ENCODE results near the gene ZBTB25.

Gene ZBTB25

DNA sequence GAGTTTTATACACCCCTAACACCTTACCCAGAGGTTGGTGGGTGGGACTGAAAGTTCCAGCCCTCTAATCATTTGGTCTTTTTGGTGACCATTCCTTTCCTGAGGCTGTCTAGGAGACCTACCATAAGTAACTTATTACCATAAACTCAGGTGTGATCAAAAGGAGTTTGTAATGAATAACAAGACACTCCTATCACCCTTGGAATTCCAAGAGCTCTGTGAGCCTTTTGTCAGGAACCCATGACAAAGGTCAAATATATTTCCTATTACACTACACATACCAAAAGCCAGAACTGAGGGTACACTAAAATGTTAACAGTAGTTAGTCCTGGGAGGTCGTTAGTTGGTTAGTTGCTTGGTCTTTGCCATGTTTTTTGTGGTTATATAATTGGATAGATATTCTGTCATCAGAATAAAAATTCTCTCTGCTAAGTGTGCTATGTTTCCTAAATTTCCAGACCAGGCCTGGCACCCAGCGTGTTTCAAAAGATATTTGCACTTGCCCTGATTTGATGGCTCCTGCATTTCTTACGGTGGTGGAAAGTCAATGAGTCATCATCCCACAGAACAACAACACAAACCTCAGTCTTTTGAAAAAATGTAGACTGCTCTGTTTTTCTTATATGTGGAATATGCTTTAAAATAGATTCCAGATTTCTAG lies 65.3 kb downstream of the ZBTB25 start:
- DNase-seq: no peak

DNA sequence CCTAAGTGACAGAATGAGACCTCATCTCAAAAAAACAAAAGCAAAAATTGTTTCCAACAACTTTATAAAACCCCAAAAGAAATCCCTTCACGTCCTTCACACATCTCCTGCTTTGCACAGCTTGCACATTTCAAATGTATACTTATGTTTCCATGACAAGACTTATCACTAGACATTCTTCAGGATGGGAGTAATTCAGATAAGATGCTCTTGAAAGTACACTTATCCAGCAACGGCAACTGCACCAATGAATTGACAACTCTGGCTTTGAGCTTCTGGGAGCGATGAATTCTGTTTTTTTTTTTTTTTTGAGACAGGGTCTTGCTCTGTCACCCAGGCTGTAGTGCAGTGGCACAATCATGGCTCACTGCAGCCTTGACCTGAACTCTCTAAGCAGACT lies 69.1 kb downstream of the ZBTB25 start:
- no peak for DNase-seq

DNA sequence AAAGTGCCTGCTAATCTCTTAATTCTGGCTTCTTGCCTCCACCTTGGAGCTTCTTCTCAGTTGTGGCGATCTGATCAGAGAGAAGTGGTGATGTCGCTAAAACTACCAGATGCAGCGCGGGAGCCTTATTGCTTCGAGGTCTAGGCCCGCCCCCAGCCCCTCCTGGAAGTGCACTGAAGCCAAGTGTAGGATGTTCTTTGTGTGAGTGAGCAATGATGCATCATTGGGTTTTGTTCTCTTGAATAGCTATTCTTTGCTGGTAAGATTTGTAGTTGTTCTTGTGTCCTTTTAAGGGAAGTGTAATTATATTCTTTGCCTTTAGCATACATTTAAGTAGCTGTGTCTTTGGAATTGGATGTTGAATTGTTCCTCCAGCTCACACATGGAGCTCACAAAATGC lies 79.7 kb downstream of the ZBTB25 start:
- DNase-seq: no peak

DNA sequence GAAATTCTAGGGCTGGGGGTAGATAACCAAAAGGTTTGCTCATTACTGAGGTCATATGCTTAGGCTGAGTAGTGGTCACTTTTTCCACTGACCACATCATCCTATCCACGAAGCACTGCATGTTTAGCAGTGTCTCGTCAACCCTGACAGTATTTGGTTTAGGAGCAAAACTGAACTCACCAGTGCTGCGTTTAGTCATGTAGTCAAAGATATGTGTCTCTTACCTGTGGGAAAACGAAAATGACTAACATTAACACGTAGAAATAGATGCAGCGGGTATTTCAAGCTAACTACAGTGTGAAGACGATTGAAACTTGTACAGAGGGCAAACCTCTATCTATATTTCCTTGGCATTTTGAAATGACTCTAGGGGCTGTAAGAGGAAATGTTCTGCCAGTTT lies 80.9 kb downstream of the ZBTB25 start:
- DNase-seq: no peak

DNA sequence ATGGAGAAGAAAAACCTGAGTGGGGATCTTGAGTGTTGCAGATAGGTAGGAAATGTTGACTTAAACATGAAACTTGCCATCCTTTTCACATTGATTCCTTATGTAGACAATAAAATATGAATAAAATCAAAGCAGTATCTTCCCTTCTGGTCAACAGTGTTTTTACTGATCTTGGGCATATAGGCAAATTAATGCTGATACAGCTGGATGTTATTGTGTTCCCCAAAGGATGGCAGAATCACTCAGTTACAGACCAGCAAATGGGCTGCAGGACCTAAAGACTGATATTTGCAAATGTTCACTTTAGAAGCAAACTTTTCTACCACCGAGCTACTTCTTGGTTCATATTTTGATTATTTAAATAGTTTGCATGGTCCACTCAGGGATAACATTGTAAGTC lies 81.6 kb downstream of the ZBTB25 start:
- DNase-seq: no peak

DNA sequence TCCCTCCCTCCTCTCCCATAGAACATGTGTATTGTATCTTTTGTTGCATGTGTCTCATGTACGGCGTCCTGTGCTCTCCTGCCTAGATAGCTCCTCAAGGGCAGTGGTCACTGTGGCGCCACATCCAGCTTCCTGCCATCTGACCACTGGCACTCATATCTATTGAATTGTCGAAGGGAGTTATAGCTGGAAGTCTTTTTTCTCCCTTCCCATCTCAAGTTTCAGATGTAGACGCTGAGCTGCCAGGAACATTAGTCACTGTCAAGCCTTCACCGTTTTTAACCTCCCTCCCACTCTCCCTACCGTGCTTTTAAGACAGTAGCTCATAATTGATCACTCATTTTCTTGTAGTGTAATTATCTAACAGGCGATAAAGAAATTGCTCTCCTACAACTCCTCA lies 82.5 kb downstream of the ZBTB25 start:
- DNase-seq: no peak

DNA sequence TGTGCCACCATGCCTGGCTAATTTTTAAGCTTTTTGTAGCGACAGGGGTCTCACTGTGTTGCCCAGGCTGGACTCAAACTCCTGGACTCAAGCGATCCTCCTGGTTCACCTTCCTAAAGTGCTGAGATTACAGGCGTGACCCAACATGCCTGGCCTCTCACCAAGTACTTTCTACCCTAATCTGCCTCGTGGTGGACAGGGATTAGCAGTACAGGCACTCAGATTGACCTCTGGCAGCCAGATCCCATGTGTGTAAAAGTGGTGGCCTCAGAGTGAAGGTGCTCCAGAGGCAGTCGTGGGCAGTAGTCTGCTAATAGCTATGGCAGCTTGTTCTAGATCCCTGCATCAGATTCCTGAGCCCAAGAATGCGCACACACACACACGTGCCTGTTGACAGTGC lies 84.6 kb downstream of the ZBTB25 start:
- DNase-seq: no peak

DNA sequence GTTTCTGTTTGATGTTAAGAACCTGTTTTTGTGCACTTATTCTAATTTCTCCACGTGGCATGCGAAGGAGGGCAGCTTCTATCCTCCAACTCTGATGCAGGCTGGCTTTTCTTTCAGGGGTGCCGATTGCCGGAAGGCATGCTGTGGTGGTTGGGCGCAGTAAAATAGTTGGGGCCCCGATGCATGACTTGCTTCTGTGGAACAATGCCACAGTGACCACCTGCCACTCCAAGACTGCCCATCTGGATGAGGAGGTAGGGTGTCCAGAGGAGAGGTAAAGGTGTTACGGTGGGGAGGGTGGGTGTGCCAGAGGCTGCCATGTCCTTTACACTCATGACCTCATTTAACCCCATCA lies 85.9 kb downstream of the ZBTB25 start:
- DNase-seq: no peak

DNA sequence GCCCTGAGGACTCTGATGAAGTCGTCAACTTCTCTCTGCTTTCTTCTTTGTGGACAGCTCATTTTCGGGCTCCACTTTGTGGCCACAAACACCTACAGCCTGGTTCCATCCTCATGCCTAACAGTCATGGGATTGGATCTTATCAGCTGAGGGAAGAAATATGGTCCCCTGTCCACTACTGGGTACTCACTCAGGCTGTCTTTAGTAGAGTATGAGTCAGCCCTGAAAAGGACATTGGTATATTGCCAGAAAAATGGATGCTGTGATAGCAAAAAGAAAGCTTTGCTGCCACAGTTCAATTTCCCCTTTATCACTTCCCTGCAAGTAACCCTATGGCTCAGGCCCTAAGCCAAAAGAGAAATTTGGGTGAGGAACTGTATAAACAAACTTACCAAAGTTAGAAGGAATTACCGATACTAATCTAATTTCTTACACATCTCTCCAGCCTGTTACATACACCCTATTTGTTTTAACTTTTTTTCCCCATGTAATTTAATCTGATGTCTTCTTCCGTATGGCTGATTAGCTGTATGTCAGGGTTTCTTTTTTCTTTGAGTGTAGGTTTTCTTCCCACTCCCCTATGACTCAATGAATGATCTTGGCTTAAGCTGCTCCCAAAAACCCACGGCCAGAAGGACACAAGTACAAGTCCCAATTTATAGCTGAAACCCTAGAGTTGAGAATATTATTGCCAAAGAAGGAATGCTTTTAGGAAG lies 86.4 kb downstream of the ZBTB25 start:
- no peak for DNase-seq

DNA sequence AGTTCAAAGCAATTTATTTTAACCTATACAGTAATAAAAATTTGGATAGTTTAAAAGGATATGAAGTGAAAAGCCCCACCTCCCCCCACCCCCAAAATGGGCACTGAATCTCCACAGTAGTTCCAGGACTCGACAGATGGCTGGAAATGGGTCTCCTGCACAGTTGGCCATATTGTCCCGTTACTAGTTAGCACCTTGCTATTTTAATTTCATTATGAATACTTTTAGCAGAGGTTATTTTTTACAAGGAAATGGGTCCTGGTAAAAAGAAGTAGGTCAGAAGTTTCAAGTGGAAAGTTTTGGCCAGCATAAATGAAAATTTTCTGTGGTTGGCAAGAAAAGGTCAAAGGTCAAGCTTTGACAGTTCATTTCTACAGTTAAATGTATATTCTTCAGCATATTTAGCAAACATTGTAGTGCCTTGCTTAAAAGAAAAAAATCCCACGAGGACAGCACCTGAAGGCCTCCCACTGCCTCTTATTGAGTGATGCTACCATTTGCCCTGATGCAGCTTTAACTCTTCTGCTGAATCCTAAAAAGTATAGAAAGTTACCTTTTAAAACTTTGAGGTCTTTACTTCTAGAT lies 87.2 kb downstream of the ZBTB25 start:
- no peak for DNase-seq

DNA sequence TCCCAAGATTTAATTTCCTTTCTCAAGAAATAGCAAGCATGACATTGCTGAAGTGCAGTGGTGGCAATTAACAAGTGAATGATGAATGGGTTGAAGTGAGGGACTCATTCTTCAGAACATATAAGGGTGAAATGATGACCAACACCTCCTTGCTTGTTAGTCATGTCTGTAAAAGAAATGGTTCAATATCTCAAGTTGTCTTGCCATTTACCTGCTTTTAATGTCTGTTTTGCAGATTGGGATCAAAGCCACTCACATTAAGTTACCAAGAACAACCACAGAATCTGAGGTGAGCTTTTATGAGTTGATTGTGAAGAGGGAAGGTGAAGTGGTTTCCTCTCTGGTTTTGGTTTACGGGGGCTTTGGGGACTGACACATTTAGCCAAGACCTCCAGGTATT lies 91.4 kb downstream of the ZBTB25 start:
- no peak for DNase-seq

DNA sequence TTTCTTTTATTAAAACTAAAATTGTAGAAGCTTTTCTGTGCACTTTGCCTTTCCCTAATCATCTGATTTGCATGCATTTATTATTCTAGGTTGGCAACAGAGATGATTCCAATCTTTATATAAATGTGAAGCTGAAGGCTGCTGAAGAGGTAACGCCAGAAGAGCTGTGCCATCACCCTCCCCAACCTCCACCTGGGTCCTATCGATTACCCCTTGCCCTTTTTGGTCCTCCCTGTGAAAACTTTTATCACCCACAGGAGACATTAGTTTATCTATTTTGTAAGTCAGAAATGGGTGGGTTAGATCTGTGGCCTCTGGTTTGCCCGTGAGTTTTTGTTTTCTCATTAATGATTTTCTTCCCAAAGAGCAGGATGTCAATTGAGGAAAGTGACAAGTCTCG lies 92.6 kb downstream of the ZBTB25 start:
- DNase-seq: no peak

DNA sequence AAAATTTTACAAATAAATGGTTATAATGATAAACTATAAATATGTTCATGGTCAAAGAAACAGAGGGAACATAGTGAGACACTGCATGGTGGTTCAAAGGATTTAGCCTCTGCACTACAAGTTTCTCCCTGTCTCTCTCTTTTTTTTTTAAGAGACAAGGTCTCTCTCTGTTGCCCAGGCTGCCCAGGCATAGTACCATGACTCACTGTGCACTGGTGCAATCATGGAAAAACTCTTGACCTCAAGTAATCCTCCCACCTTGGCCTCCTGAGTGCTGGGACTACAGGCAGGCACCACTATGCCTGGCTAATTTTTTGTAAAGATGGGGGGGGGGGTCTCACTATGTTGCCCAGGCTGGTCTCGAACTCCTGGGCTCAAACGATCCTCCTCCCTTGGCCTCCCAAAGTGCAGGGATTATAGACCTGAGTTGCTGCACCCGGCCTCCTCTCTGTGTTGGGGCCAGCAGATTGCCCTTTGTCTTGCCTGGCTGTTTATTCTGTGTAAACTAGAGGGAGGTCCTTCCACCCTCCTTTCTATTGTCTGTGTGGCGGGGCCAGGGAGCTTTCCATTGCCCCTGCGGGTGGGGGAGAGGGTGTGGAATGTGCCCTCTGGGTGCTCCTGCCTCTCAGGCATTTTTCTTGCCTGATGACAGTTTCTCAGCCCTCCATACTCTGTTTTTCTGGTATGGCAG lies 93.4 kb downstream of the ZBTB25 start:
- no peak for DNase-seq

DNA sequence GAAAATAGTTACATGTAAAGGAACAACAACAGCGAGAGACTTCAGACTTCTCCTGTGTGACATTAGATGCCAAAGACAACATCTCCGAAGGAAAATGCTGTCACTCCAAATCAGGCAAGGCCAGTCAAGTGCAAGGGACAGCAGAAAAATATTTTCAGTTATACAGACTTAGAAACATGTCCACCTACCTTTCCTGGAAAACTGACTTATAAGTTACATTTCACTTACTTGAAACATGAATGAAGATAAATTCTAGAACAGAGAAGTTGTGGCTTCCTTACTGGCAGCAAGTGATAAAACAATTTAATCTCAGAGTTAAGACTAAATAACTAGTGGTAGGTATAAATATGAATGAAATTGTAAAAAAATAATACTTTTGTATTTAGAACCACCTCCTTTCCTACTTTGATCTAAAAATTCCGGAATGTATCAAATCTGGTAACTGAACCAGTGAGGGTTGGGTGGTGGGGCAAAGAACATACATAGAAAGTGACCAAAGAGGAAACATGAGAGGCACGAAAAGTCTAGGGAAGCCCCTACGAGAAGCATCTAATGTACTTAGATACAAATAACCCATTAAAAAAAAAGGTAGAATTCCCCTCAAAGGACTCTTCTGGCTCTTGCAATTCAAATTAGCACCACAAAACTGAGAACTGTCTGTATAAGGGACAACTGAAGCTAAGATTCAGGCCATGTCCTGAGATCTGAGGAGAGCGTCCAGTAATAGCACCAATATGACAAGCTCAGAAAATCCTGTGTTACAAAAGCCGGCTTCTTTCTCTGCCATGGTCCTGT lies 94.3 kb downstream of the ZBTB25 start:
- DNase-seq: no peak

DNA sequence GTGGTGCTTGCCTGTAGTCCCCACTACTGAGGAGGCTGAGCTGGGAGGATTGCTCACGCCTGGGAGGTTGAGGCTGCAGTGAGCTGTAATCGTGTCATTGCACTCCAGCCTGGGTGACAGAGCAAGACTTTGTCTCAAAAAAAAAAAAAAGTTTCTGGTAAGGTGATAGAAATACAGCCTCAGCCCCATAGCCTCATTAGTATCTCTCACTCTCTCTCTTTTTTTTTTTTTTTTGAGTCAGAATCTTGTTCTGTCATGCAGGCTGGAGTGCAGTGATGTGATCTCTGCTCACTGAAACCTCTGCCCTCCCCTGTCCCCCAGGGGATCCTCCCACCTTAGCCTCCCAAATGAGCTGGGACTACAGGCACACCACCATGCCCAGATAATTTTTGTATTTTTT lies 96.3 kb downstream of the ZBTB25 start:
- DNase-seq: no peak

DNA sequence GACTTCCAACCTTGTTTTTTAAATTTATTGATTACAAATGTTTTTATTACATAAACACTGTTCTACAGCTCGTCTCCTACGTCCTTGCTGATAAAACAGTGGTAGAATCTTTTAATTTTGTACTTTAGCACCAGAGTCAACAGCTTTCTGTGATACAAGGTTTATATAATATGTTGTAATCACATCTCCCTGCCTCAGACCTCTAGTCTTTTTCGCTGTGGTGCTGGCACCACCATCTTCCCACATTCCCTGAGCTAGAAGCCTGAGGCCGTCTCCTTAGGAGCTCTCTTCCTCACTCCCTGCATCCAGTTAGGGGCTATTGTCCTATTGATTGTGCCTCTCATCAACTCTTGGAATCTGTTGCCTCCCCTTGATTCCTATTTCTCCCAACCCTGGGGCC lies 98.3 kb downstream of the ZBTB25 start:
- DNase-seq: no peak

DNA sequence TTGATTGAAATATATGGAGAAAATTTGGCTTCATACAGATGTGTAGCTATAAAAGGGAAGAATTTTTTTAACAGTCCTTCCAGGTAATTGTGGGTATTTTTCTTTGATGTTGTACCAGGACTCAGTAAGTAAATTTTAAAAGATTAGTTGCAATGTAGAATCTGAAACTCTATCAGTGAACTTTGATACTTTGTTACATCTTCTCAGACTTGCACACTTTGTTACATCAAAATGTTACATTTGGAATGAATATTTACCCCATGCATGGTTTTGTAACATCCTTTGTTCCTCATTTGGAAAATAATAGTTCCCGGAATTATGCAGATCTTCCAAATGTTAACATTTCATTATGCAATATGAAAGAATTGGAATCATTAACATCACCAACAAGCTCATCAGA lies 101.7 kb downstream of the ZBTB25 start:
- DNase-seq: no peak

DNA sequence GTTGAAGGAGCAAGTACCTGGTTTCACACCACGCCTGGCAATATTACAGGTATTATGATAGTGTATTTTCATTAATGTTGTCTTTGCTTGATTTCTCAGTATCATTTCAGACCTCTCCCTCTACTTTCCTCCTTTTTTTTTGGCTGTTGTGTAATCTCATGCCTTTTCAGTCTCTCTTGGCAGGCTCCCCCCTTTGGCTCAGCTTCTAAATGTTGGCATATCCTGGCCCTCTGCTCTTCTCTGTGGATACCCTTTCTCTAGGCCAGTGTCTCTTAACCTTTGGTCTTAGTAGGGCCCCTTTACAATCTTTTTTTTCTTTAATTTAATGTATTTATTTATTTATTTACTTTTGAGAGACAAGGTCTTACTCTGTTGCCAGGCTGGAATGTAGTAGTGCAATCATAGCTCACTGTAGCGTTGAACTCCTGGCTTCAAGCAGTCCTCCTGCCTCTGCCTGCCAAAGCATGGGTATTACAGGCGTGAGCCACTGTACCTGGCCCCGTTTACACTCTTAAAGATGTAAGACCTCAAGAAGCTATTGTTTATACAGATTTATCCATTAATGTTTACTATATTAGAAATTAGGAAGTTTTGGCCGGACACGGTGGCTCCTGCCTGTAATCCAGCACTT lies 102.7 kb downstream of the ZBTB25 start:
- no peak for DNase-seq

Measured in central memory CD4-positive, alpha-beta T cell (primary cell).